Uterine smooth muscle cell (primary cell): ENCODE results near the gene WASHC3. TPM values are rescaled to one million over a fixed set of nuclear protein-coding genes. Genes with fewer than 3 reads are reported as not detected.

Source experiments
- total RNA-seq: library from RNA; depleted of rRNA; stranded (reverse); fragments of >200 nt; gene quantifications from 2 replicates; pipeline ENCODE4 v1.2.3, GENCODE V29; 2014

The WASHC3 gene, protein sequence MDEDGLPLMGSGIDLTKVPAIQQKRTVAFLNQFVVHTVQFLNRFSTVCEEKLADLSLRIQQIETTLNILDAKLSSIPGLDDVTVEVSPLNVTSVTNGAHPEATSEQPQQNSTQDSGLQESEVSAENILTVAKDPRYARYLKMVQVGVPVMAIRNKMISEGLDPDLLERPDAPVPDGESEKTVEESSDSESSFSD
- total RNA-seq: 102 and 109 TPM in 2 replicates

GRCh38 chr12:102061560-102062418 lies at the start of gene WASHC3:
Gene WASHC3, minus strand, starts transcription at chr12:102061991. Its CDS starts 29 bp downstream, at chr12:102061962.

Other genes starting within 250 kb of the WASHC3 start
- gene GNPTAB, start 231.0 kb downstream of the WASHC3 start, total RNA-seq: 31.0 and 39.9 TPM in 2 replicates
- gene DRAM1, start 184.4 kb downstream of the WASHC3 start, total RNA-seq: 32.2 and 59.6 TPM in 2 replicates
- 51.7 and 121 TPM in 2 replicates for gene NUP37, start 58.1 kb upstream of the WASHC3 start, total RNA-seq
- 10.1 and 28.1 TPM in 2 replicates for gene PARPBP, start 58.2 kb upstream of the WASHC3 start, total RNA-seq
- not detected in 2 replicates for gene PMCH, start 135.8 kb upstream of the WASHC3 start, total RNA-seq